IMR-90 (cell line): ENCODE results near the gene SLC37A1. TPM values are rescaled to one million over a fixed set of nuclear protein-coding genes. Genes with fewer than 3 reads are reported as not detected.
A peak's percentile ranks its signal among the peaks of the same experiment; 100 is the strongest.

Source experiments
- ATAC-seq: fragments of 200-7000 bp; cut with Tn5 transposase; 2 replicates; pipeline ENCODE4 v1.9.1; 2020; ENCODE audit warnings: low read depth, mild to moderate bottlenecking, moderate library complexity
- BruUV-seq: library from RNA; stranded (reverse); fragments of 400-500 nt; replicated peaks from 2 replicates; lab custom pipeline; 2021; lab: Mats Ljungman, UMichigan
- CTCF ChIA-PET: fragments of 300-600 bp; formaldehyde crosslinking; extraction: SDS; loops from one replicate; lab custom pipeline; 2021; ENCODE audit warnings: antibody characterized with exemption; lab: Yijun Ruan, JAX
- POLR2A ChIA-PET: fragments of 300-600 bp; sonication (Branson Sonifier 250); formaldehyde crosslinking; loops from one replicate; lab custom pipeline; 2022; ENCODE audit warnings: antibody characterized with exemption; ENCODE audit not compliant: unreplicated experiment; lab: Charles Lee
- DNase-seq: peaks from one replicate; pipeline ENCODE4 v3.0.0; 2013
- H2AFZ ChIP-seq: replicated peaks from 2 replicates; pipeline ENCODE3; 2013; ENCODE audit warnings: low read length, mild to moderate bottlenecking; ENCODE audit not compliant: poor library complexity
- H2AK5ac ChIP-seq: 2 replicates; pipeline ENCODE4 v1.6.1; 2013; ENCODE audit warnings: low read depth, low read length, inconsistent platforms
- H2AK9ac ChIP-seq: replicated peaks from 2 replicates; pipeline ENCODE3; 2013; ENCODE audit warnings: mild to moderate bottlenecking, low read depth, low read length, moderate library complexity; ENCODE audit not compliant: poor library complexity
- H2BK120ac ChIP-seq: 2 replicates; pipeline ENCODE4 v1.6.1; 2013; ENCODE audit warnings: low read depth, low read length, inconsistent platforms
- H2BK15ac ChIP-seq: 3 replicates; pipeline ENCODE4 v1.6.1; 2013; ENCODE audit warnings: low read depth, low read length, inconsistent platforms
- H2BK20ac ChIP-seq: 2 replicates; pipeline ENCODE4 v1.6.1; 2013; ENCODE audit warnings: low read depth, mild to moderate bottlenecking, inconsistent platforms, low read length, moderate library complexity
- H2BK5ac ChIP-seq: 2 replicates; pipeline ENCODE4 v1.6.1; 2013; ENCODE audit warnings: mild to moderate bottlenecking, low read depth, low read length, inconsistent platforms; ENCODE audit not compliant: poor library complexity, severe bottlenecking
- H3K14ac ChIP-seq: replicated peaks from 2 replicates; pipeline ENCODE4 v1.6.1; 2013; ENCODE audit warnings: low read depth, low read length, inconsistent platforms
- H3K18ac ChIP-seq: 2 replicates; pipeline ENCODE4 v1.6.1; 2013; ENCODE audit warnings: low read depth, low read length, control low read depth
- H3K23ac ChIP-seq: 2 replicates; pipeline ENCODE4 v1.6.1; 2013; ENCODE audit warnings: low read depth, low read length, inconsistent platforms
- H3K27ac ChIP-seq: 2 replicates; pipeline ENCODE4 v1.5.1; 2013; ENCODE audit warnings: mild to moderate bottlenecking, control low read depth, low read length; ENCODE audit not compliant: insufficient read depth
- H3K27me3 ChIP-seq: 2 replicates; pipeline ENCODE4 v1.6.1; 2013; ENCODE audit warnings: low read length; ENCODE audit not compliant: control insufficient read depth, insufficient read depth
- H3K36me3 ChIP-seq: 2 replicates; pipeline ENCODE4 v1.6.1; 2013; ENCODE audit warnings: low read length, mixed read lengths; ENCODE audit not compliant: control insufficient read depth, insufficient read depth
- H3K4ac ChIP-seq: 2 replicates; pipeline ENCODE4 v1.6.1; 2013; ENCODE audit warnings: low read depth, low read length, inconsistent platforms
- H3K4me1 ChIP-seq: 2 replicates; pipeline ENCODE4 v1.6.1; 2013; ENCODE audit warnings: low read length, mixed read lengths; ENCODE audit not compliant: control insufficient read depth, insufficient read depth
- H3K4me2 ChIP-seq: 2 replicates; pipeline ENCODE4 v1.6.1; 2013; ENCODE audit warnings: low read depth, mild to moderate bottlenecking, control low read depth, low read length, moderate library complexity
- H3K4me3 ChIP-seq: 2 replicates; pipeline ENCODE4 v1.5.1; 2013; ENCODE audit warnings: low read depth, mild to moderate bottlenecking, control low read depth, low read length, moderate library complexity; ENCODE audit not compliant: insufficient read depth
- H3K56ac ChIP-seq: 2 replicates; pipeline ENCODE4 v1.6.1; 2013; ENCODE audit warnings: low read length, inconsistent platforms; ENCODE audit not compliant: insufficient read depth; ENCODE audit errors: extremely low read depth
- H3K79me1 ChIP-seq, 2 experiments: 2 replicates each; pipeline ENCODE4 v1.6.1; 2013; ENCODE audit warnings: low read length in 2 of 2, inconsistent platforms in 1 of 2, low read depth in 1 of 2
- H3K9ac ChIP-seq: 2 replicates; pipeline ENCODE4 v1.6.1; 2013; ENCODE audit warnings: low read depth, low read length, control low read depth
- H3K9me1 ChIP-seq: 2 replicates; pipeline ENCODE4 v1.6.1; 2013; ENCODE audit warnings: low read length, inconsistent platforms; ENCODE audit not compliant: insufficient read depth
- H3K9me3 ChIP-seq: 2 replicates; pipeline ENCODE4 v1.6.1; 2013; ENCODE audit warnings: low read length; ENCODE audit not compliant: control insufficient read depth, insufficient read depth
- H4K20me1 ChIP-seq: 2 replicates; pipeline ENCODE4 v1.6.1; 2013; ENCODE audit warnings: low read length, inconsistent platforms; ENCODE audit not compliant: insufficient read depth
- H4K5ac ChIP-seq: 2 replicates; pipeline ENCODE4 v1.6.1; 2013; ENCODE audit warnings: mild to moderate bottlenecking, low read depth, low read length, control low read depth
- H4K8ac ChIP-seq, 2 experiments: 2 replicates each; pipeline ENCODE4 v1.6.1; 2013; ENCODE audit warnings: low read depth in 2 of 2, low read length in 2 of 2, control low read depth in 1 of 2, inconsistent platforms in 1 of 2
- H4K91ac ChIP-seq: 2 replicates; pipeline ENCODE4 v1.6.1; 2013; ENCODE audit warnings: low read depth, low read length, inconsistent platforms; ENCODE audit not compliant: insufficient read depth
- CEBPB ChIP-seq: IDR thresholded peaks from 2 replicates; pipeline ENCODE4 v1.6.1; 2012; ENCODE audit warnings: low read depth, low read length, improper control_type of control experiment
- FOS ChIP-seq: fragments of 150-350 bp; IDR thresholded peaks from 2 replicates; pipeline ENCODE4 v1.6.1; 2016; ENCODE audit warnings: low read depth, low read length
- NFE2L2 ChIP-seq: fragments of 150-350 bp; IDR thresholded peaks from 2 replicates; pipeline ENCODE4 v1.6.1; 2016; ENCODE audit warnings: low read depth, mild to moderate bottlenecking, low read length
- WGBS, 2 experiments: methylation state at CpG; one replicate each; pipeline versions ENCODE4 v1.1.5 to v1.1.7; 2013; ENCODE audit warnings: missing lambda C conversion rate in 2 of 2; ENCODE audit not compliant: insufficient read length in 1 of 2; ENCODE audit errors: extremely low coverage in 2 of 2; 5-methylcytosine and 5-hydroxymethylcytosine counted together
- dilution Hi-C: fragments of 300-500 bp; cut with HindIII; formaldehyde crosslinking; loops from one replicate; pipeline ENCODE4 v1.14.3; 2018; ENCODE audit warnings: low sequenced_read_pairs; ENCODE audit not compliant: unreplicated experiment
- in situ Hi-C: fragments of 300-500 bp; cut with MboI; formaldehyde crosslinking; loops from 3 replicates; pipeline ENCODE4 v1.14.3; 2019; ENCODE audit warnings: low sequenced_read_pairs, inconsistent platforms, mixed read lengths
- intact Hi-C: fragments of 100-400 bp; cut with micrococcal nuclease; formaldehyde crosslinking; loops from 2 replicates; pipeline ENCODE4 v1.10.0; 2022
- polyA plus RNA-seq, 3 experiments: library from polyadenylated mRNA; depleted of rRNA; stranded (reverse); fragments of >200 nt; gene quantifications; 2 replicates each; pipeline ENCODE4 v1.2.3, GENCODE V29; 2012; ENCODE audit warnings: low replicate concordance in 1 of 3
- total RNA-seq: library from RNA; depleted of rRNA; stranded (reverse); fragments of >200 nt; gene quantifications from 2 replicates; pipeline ENCODE4 v1.2.3, GENCODE V29; 2012

Gene SLC37A1
- total and polyA plus RNA-seq, 2 of the 4 experiments (the other 2 are of a cell fraction), result 0.36 to 0.48 TPM

GRCh38 chr21:42545317-42545716 is 31.7 kb downstream of the SLC37A1 start:
- no peaks in the 10 kb centered on the region for H3K9me3 ChIP-seq
- H3K18ac ChIP-seq, result no peak overlapping the region
- intact Hi-C loops, result no loop called here
- H2BK120ac ChIP-seq, result no peak overlapping the region
- no peaks in the 10 kb centered on the region for H3K79me1 ChIP-seq
- no peak overlapping the region for H3K27ac ChIP-seq
- ATAC-seq (no peak), DNase-seq (no peak)
- no peak overlapping the region for H2AFZ ChIP-seq
- no peak overlapping the region for H2BK15ac ChIP-seq
- no peak overlapping the region for H3K9ac ChIP-seq
- ChIA-PET POLR2A (no interaction called here), CTCF (no interaction called here)
- dilution Hi-C loops, result no loop called here
- no peaks in the 10 kb centered on the region for H3K36me3 ChIP-seq
- no peak overlapping the region for H4K91ac ChIP-seq
- H3K4ac ChIP-seq, result no peak overlapping the region
- in situ Hi-C loops, result no loop called here
- no peak overlapping the region for H3K14ac ChIP-seq
- peaks cover 4% of the 10 kb centered on the region; the same call in 1 of the 2 replicates for H3K27me3 ChIP-seq
- no peak overlapping the region for H2BK5ac ChIP-seq
- 55% methylated on average over 3 of the region's 4 CpGs; no CpG with 5 or more reads in 1 of the 2 experiments for WGBS, 2 experiments
- H3K56ac ChIP-seq, result 0 out of 2 replicates have a peak overlapping the region, but pooled peaks have one; percentile 5
- no peak overlapping the region for H3K4me2 ChIP-seq
- H4K5ac ChIP-seq, result no peak overlapping the region
- H2AK5ac ChIP-seq, result no peak overlapping the region
- no peak overlapping the region for H2BK20ac ChIP-seq
- no TSS peak for BruUV-seq
- no peak overlapping the region for H2AK9ac ChIP-seq
- no peaks in the 10 kb centered on the region for H3K9me1 ChIP-seq
- H4K8ac ChIP-seq, result no peak overlapping the region
- H4K20me1 ChIP-seq, result no peaks in the 10 kb centered on the region
- H3K4me1 ChIP-seq, result no peaks in the 10 kb centered on the region
- TF ChIP-seq FOS, result no peak
- TF ChIP-seq CEBPB, result no peak
- TF ChIP-seq NFE2L2, result no peak
- H3K23ac ChIP-seq, result no peak overlapping the region
- H3K4me3 ChIP-seq, result no peak overlapping the region
